ENCODE results near the gene PDGFD. TPM values are rescaled to one million over a fixed set of nuclear protein-coding genes. Genes with fewer than 3 reads are reported as not detected.

PDGFD gene
- total RNA-seq, 3 donors from 2014 or later (not counting 1 experiment from before 2014, with no cell fraction given): 23.2 to 41.2 (median 33.1) TPM

DNA sequence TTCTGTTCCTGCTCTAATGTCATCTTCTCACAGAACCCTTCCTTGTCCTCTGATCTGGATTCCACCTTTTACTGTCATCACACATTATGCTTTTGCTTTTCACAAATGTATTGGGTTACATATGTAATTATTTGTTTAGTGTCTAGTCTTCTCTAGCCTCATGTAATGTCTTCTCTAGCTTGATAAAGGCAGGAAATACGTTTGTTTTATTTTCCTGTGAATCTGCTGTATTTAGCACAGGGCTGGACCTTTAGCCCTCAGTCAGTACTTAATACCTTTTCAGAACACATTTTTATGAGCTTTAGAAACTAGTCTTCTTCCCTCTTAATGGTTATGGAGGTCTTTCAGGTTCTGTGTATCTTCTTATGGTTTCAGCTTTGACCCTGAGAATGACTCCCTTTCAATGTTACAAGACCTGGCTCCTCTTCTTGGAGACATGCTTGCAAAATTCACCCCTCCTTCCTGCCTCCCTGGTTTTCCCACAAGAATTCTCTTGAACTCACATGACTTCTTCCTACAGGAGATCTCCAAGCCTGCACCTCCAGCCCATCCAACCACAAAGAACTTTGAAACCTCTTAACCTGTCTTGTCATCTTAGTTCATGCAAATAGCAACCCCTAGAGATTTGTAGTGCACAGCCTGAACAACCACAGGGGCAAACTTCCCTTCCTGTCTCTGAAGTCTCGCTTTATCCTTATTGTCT lies 260.2 kb downstream of the PDGFD start:
- WGBS (ENCODE audit: insufficient coverage): 52% methylated on average over 1 of the region's 2 CpGs
- no peaks in the 10 kb centered on the region for H3K9me3 ChIP-seq (ENCODE audit: control insufficient read depth, insufficient read depth, low read length)

DNA sequence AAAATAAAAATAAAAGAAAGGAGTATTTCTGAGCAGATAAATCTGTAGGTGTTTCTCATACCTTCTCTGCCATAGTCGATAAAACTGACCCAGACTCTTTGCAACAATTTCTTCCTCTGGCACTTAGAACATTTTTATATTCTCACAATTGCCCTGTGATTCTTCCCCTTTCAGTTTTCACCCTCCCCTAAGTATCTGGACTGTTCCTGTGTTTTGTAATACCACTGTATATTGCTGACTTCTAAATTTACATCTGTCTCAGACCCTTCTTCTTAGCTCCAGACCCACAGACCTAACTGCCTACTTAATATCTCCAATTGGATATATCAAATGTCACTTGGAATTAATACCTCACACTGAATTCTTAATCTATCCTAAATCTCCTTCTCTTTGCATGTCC lies 261.0 kb downstream of the PDGFD start:
- H3K4me3 Mint-ChIP-seq: no peak overlapping the region
- no peaks in the 10 kb centered on the region for H3K27me3 Mint-ChIP-seq (ENCODE audit: low read depth in 2 of 2)
- intact Hi-C loops (cut with micrococcal nuclease): no loop called here
- Histone ChIP-seq H3K27ac (ENCODE audit: low read length) (no peak overlapping the region), H3K27me3 (ENCODE audit: control insufficient read depth, insufficient read depth, low read length) (no peaks in the 10 kb centered on the region), H3K4me3 (ENCODE audit: low read length) (no peak overlapping the region), H3K36me3 (ENCODE audit: control insufficient read depth, insufficient read depth, low read length) (no peaks in the 10 kb centered on the region), H3K4me1 (ENCODE audit: control insufficient read depth, insufficient read depth, low read length) (no peaks in the 10 kb centered on the region), H3K9me3 (ENCODE audit: control insufficient read depth, insufficient read depth, low read length) (no peaks in the 10 kb centered on the region)
- DNase-seq: no peak
- TF ChIP-seq, protein P1, sequence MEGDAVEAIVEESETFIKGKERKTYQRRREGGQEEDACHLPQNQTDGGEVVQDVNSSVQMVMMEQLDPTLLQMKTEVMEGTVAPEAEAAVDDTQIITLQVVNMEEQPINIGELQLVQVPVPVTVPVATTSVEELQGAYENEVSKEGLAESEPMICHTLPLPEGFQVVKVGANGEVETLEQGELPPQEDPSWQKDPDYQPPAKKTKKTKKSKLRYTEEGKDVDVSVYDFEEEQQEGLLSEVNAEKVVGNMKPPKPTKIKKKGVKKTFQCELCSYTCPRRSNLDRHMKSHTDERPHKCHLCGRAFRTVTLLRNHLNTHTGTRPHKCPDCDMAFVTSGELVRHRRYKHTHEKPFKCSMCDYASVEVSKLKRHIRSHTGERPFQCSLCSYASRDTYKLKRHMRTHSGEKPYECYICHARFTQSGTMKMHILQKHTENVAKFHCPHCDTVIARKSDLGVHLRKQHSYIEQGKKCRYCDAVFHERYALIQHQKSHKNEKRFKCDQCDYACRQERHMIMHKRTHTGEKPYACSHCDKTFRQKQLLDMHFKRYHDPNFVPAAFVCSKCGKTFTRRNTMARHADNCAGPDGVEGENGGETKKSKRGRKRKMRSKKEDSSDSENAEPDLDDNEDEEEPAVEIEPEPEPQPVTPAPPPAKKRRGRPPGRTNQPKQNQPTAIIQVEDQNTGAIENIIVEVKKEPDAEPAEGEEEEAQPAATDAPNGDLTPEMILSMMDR (IDR thresholded peaks at IDR 0.05): no peak
- no peaks in the 10 kb centered on the region for H3K36me3 Mint-ChIP-seq
- no peaks in the 10 kb centered on the region for H3K9me3 Mint-ChIP-seq
- 38% methylated on average over 1 of the region's 1 CpG for WGBS (ENCODE audit: insufficient coverage)
- no peak overlapping the region for H3K27ac Mint-ChIP-seq
- ATAC-seq: no peak
- H3K4me1 Mint-ChIP-seq: peaks cover 20 to 21% of the 10 kb centered on the region in 2 donors

More for the DNA sequence above, 260.2 kb downstream of the PDGFD start:
- DNase-seq (no peak), ATAC-seq (no peak)
- Mint-ChIP-seq H3K27ac (no peak overlapping the region), H3K36me3 (no peaks in the 10 kb centered on the region), H3K4me3 (no peak overlapping the region), H3K4me1 (peaks cover 16 to 17% of the 10 kb centered on the region in 2 donors), H3K27me3 (ENCODE audit: low read depth in 2 of 2) (no peaks in the 10 kb centered on the region), H3K9me3 (no peaks in the 10 kb centered on the region)
- intact Hi-C loops (cut with micrococcal nuclease): no loop called here
- no peaks in the 10 kb centered on the region for H3K4me1 ChIP-seq (ENCODE audit: control insufficient read depth, insufficient read depth, low read length)
- H3K4me3 ChIP-seq (ENCODE audit: low read length): no peak overlapping the region
- no peaks in the 10 kb centered on the region for H3K36me3 ChIP-seq (ENCODE audit: control insufficient read depth, insufficient read depth, low read length)
- no peaks in the 10 kb centered on the region for H3K27me3 ChIP-seq (ENCODE audit: control insufficient read depth, insufficient read depth, low read length)
- H3K27ac ChIP-seq (ENCODE audit: low read length): no peak overlapping the region
- TF ChIP-seq, protein P1 (IDR thresholded peaks at IDR 0.05): no peak

DNA sequence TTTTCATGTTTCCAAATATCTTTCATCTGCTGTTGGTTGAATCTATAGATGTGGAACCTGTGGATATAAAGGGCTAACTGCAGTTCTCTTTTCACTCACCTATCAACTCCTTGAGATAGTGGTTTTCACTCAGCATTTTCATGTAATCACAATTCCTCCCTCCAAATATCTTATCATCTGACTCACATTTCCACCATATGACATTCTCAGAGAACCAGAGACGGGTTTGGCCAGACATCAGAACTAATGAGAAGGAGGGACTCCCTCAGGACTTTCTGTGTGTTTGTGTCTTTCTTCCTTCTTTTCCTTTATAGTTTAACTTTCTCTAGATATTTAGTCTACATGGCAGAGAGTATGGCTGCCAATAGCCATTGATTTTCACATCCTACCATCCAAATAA lies 262.3 kb downstream of the PDGFD start:
- no peak overlapping the region for H3K27ac ChIP-seq (ENCODE audit: low read length)
- no peaks in the 10 kb centered on the region for H3K36me3 Mint-ChIP-seq
- TF ChIP-seq, protein P1 (IDR thresholded peaks at IDR 0.05): no peak
- no peaks in the 10 kb centered on the region for H3K9me3 Mint-ChIP-seq
- ATAC-seq: no peak
- H3K4me3 Mint-ChIP-seq: no peak overlapping the region
- intact Hi-C loops (cut with micrococcal nuclease): no loop called here
- H3K4me1 Mint-ChIP-seq: peaks cover 13 to 20% of the 10 kb centered on the region in 2 donors
- no peaks in the 10 kb centered on the region for H3K27me3 Mint-ChIP-seq (ENCODE audit: low read depth in 2 of 2)
- no peak overlapping the region for H3K27ac Mint-ChIP-seq
- H3K4me3 ChIP-seq (ENCODE audit: low read length): no peak overlapping the region
- no peaks in the 10 kb centered on the region for H3K4me1 ChIP-seq (ENCODE audit: control insufficient read depth, insufficient read depth, low read length)
- H3K9me3 ChIP-seq (ENCODE audit: control insufficient read depth, insufficient read depth, low read length): no peaks in the 10 kb centered on the region
- DNase-seq: no peak
- 89% methylated on average over 1 of the region's 1 CpG for WGBS (ENCODE audit: insufficient coverage)
- H3K27me3 ChIP-seq (ENCODE audit: control insufficient read depth, insufficient read depth, low read length): no peaks in the 10 kb centered on the region
- H3K36me3 ChIP-seq (ENCODE audit: control insufficient read depth, insufficient read depth, low read length): no peaks in the 10 kb centered on the region

Data from natural killer cell (primary cell).